DND-41 (cell line): ENCODE measurements around the gene ZFYVE1.

ENCODE experiments used
- ATAC-seq: fragments of 200-7000 bp; cut with Tn5 transposase; 3 replicates; pipeline ENCODE4 v1.9.1; 2021; ENCODE audit warnings: low read depth; ENCODE audit not compliant: insufficient read depth
- DNase-seq: peaks from one replicate; pipeline ENCODE4 v3.0.0-alpha.2; 2020
- H2AFZ ChIP-seq: 2 replicates; pipeline ENCODE4 v1.6.0; 2012; ENCODE audit warnings: low read depth, low read length
- H3K27ac ChIP-seq: 2 replicates; pipeline ENCODE4 v1.5.1; 2012; ENCODE audit warnings: low read length, inconsistent platforms
- H3K27me3 ChIP-seq: fragments of 200-600 bp; sonication (generic); 2 replicates; pipeline ENCODE4 v1.6.0; 2012; ENCODE audit warnings: low read length, mild to moderate bottlenecking, inconsistent platforms; ENCODE audit not compliant: insufficient read depth, poor library complexity
- H3K36me3 ChIP-seq: 2 replicates; pipeline ENCODE4 v1.5.1; 2012; ENCODE audit warnings: low read length, inconsistent platforms; ENCODE audit not compliant: insufficient read depth
- H3K4me1 ChIP-seq: 2 replicates; pipeline ENCODE4 v1.5.1; 2012; ENCODE audit warnings: mild to moderate bottlenecking, low read length; ENCODE audit not compliant: insufficient read depth
- H3K4me2 ChIP-seq: 2 replicates; pipeline ENCODE4 v1.6.0; 2012; ENCODE audit warnings: mild to moderate bottlenecking, moderate library complexity, low read length, inconsistent platforms; ENCODE audit not compliant: insufficient read depth
- H3K4me3 ChIP-seq, 2 experiments: fragments of 200-600 bp in 1 of 2; shearing (Covaris generic) in 1 of 2; 2 replicates each; pipeline ENCODE4 v1.5.1; 2012 to 2016; ENCODE audit warnings: inconsistent platforms in 2 of 2, low read length in 2 of 2, mild to moderate bottlenecking in 2 of 2, low read depth in 1 of 2, moderate library complexity in 1 of 2
- H3K79me2 ChIP-seq: 2 replicates; pipeline ENCODE4 v1.6.0; 2012; ENCODE audit warnings: low read length, inconsistent platforms; ENCODE audit not compliant: insufficient read depth
- H3K9ac ChIP-seq: 2 replicates; pipeline ENCODE4 v1.6.0; 2012; ENCODE audit warnings: low read depth, mild to moderate bottlenecking, inconsistent platforms, low read length, moderate library complexity
- H3K9me3 ChIP-seq: 2 replicates; pipeline ENCODE4 v1.5.1; 2012; ENCODE audit warnings: low read length, moderate library complexity, mild to moderate bottlenecking, inconsistent platforms; ENCODE audit not compliant: insufficient read depth, severe bottlenecking
- H4K20me1 ChIP-seq: 2 replicates; pipeline ENCODE4 v1.6.0; 2012; ENCODE audit warnings: low read length; ENCODE audit not compliant: insufficient read depth
- EZH2 ChIP-seq: IDR thresholded peaks from 3 replicates; pipeline ENCODE4 v1.6.1; 2012; ENCODE audit warnings: borderline replicate concordance, low read depth, mild to moderate bottlenecking, moderate library complexity, low read length, inconsistent platforms; ENCODE audit not compliant: severe bottlenecking
- TF ChIP-seq, protein P1 (sequence below): IDR thresholded peaks from 2 replicates; pipeline ENCODE4 v1.5.1; 2012; ENCODE audit warnings: borderline replicate concordance, low read length, moderate library complexity, mild to moderate bottlenecking; ENCODE audit not compliant: poor library complexity, severe bottlenecking; ENCODE audit errors: extremely low read depth

ZFYVE1 gene

DNA sequence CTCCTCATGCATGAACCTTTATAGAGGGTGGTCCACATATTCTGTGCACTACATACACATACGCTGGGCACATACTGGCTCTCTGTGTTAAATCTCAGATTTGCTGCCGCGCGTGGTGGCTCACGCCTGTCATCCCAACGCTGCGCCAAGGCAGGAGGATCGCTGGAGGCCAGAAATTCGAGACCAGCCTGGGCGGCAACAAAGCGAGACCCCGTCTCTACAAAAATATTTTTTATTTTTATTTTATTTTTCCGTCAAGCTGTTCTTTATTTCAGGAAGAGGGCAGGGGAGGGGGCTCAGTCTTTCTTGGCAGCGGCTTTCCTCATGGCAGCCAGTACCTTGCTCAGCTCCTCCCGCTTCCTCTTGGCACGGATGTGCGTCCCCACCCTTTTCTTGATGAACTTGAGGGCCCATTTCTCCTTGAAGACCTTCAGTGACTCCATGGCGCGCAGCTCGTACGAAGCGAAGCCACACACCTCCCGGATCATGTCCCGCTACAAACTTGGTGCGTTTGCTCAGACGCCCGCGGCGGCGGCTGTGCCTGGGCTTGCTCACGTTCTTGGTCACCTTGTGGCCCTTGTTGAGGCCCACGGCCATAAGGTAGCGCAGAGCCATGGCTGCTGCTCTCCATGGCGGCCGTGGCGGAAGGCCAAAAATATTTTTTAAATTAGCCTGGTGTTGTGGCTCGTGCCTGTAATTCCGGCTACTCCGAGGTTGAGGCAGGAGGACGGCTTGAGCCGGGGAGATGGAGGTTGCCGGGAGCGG lies 97.4 kb downstream of the ZFYVE1 start:
- no peak overlapping the region for H3K27ac ChIP-seq
- no peak overlapping the region for H3K4me2 ChIP-seq
- no peak overlapping the region for H2AFZ ChIP-seq
- ATAC-seq (no peak), DNase-seq (no peak)
- no peak overlapping the region for H3K4me3 ChIP-seq
- H3K9me3 ChIP-seq, result no peaks in the 10 kb centered on the region
- H3K4me1 ChIP-seq, result peaks cover 17% of the 10 kb centered on the region
- no peaks in the 10 kb centered on the region for H4K20me1 ChIP-seq
- TF ChIP-seq, protein P1, sequence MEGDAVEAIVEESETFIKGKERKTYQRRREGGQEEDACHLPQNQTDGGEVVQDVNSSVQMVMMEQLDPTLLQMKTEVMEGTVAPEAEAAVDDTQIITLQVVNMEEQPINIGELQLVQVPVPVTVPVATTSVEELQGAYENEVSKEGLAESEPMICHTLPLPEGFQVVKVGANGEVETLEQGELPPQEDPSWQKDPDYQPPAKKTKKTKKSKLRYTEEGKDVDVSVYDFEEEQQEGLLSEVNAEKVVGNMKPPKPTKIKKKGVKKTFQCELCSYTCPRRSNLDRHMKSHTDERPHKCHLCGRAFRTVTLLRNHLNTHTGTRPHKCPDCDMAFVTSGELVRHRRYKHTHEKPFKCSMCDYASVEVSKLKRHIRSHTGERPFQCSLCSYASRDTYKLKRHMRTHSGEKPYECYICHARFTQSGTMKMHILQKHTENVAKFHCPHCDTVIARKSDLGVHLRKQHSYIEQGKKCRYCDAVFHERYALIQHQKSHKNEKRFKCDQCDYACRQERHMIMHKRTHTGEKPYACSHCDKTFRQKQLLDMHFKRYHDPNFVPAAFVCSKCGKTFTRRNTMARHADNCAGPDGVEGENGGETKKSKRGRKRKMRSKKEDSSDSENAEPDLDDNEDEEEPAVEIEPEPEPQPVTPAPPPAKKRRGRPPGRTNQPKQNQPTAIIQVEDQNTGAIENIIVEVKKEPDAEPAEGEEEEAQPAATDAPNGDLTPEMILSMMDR, result no peak
- no peak for TF ChIP-seq EZH2
- H3K79me2 ChIP-seq, result peaks cover 6% of the 10 kb centered on the region; the same call in 1 of the 2 replicates
- H3K36me3 ChIP-seq, result no peaks in the 10 kb centered on the region
- H3K27me3 ChIP-seq, result no peaks in the 10 kb centered on the region
- H3K9ac ChIP-seq, result no peak overlapping the region

DNA sequence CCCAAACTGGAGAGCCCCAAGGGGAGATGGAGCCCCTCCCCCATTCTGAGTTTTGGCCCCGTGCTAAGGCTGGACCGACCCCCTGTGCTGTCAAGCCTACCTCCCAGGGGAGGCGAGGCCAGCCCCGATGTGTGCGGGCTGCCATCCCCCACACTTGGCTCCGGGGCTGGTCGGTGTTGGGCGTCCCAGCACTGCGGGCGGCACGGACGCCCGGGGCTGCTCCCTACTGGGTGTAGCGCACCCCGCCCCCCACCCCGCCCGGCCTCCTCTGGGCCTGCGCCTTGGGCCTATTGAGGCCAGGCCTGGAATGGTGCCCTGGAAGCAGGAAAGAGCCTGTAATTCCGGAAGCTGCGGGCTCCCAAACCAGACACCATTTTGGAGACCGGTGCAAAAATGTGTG lies 98.0 kb downstream of the ZFYVE1 start:
- no peak for ATAC-seq
- no peak overlapping the region for H3K9ac ChIP-seq
- no peak overlapping the region for H3K4me3 ChIP-seq
- peaks cover 6% of the 10 kb centered on the region; the same call in 1 of the 2 replicates for H3K79me2 ChIP-seq
- H3K9me3 ChIP-seq, result no peaks in the 10 kb centered on the region
- no peak overlapping the region for H3K4me2 ChIP-seq
- no peaks in the 10 kb centered on the region for H3K36me3 ChIP-seq
- DNase-seq, result no peak
- no peak for TF ChIP-seq EZH2
- H3K27me3 ChIP-seq, result no peaks in the 10 kb centered on the region
- peaks cover 17% of the 10 kb centered on the region for H3K4me1 ChIP-seq
- no peaks in the 10 kb centered on the region for H4K20me1 ChIP-seq
- H2AFZ ChIP-seq, result no peak overlapping the region
- no peak overlapping the region for H3K27ac ChIP-seq

DNA sequence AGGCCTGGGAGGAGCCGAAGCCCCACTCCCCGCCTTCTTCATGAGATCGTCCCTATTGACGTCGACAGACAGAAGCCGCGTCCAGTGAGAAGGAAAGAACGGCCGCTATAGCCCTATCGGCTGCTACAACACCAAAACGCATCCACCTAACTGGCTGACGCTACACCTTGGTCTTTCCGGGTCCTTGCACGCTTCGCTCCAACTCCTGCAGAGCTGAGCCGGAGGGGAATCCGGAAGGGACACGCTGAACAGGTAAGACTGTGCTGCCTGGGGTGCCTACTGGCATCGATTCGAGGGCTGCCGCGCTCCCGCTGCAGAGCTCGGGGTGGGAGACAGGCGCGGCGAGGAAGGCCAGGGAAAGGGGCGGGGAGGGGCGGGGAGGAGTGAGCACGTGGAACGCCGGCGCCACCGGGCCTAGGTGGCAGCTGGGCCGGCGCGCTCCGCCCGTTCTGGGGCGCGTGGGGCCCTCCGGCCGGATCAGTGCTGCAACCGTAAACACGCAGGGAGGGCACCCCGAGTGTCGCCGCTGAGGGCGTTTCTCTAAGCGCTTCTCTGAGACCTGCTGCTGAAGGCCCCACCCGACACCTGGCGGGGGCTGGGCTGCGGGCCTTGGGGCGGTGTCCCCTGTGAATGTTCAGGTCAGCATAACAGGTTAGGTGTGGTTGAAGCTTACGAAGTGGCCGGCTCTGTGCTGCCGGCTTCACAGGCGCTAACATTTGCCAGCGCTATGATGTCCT lies 100.4 kb downstream of the ZFYVE1 start, which contains the start of gene DCAF4:
DCAF4 (plus strand) TSS at position 173 of the 737 bp plus-strand sequence. CDS start 11,515 bp downstream, outside the sequence.
- Histone ChIP-seq H3K4me1 (peaks cover 17% of the 10 kb centered on the region), H3K36me3 (no peaks in the 10 kb centered on the region), H2AFZ (peak within 1 kb of the TSS; percentile 91), H3K9me3 (no peaks in the 10 kb centered on the region), H4K20me1 (no peaks in the 10 kb centered on the region), H3K4me3 (peak within 1 kb of the TSS; percentile 36 to 94), H3K9ac (peak within 1 kb of the TSS; percentile 58), H3K27me3 (no peaks in the 10 kb centered on the region), H3K79me2 (peaks cover 6% of the 10 kb centered on the region; the same call in 1 of the 2 replicates), H3K4me2 (peak within 1 kb of the TSS; percentile 89), H3K27ac (peak within 1 kb of the TSS; percentile 52)
- DNase-seq, result peak; percentile 94
- TF ChIP-seq EZH2, result no peak
- TF ChIP-seq, protein P1, result no peak
- ATAC-seq, result peak; percentile 97
